ENCODE data around the gene GBP6.

- no peak for TF ChIP-seq CTCF (IDR thresholded peaks at IDR 0.05; ENCODE audit: insufficient read depth, low read length, poor library complexity, severe bottlenecking)
- no peak for TF ChIP-seq EZH2phosphoT487 (conservative IDR thresholded peaks at IDR 0.05; ENCODE audit: low read length)
Observed at GRCh38 chr1:89347296-89347695, 16.6 kb upstream of the GBP6 start.

Data from SU-DHL-6 (cell line).